ENCODE results near the gene BATF2. TPM values are rescaled to one million over a fixed set of nuclear protein-coding genes. Genes with fewer than 3 reads are reported as not detected.

BATF2 gene
- polyA plus RNA-seq, 2 of the 4 experiments (the other 2 are of a cell fraction), result 0.21 to 0.67 TPM

GRCh38 chr11:64970731-64971151, 26.0 kb downstream of the BATF2 start:
- Histone ChIP-seq H3K4me3 (no peak overlapping the region), H3K27ac (no peak overlapping the region), H3K4me2 (peak overlapping the region; percentile 32; the same call in 1 of the 3 replicates), H3K9me3 (no peaks in the 10 kb centered on the region), H3K4me1 (peaks cover 9% of the 10 kb centered on the region)
- TF ChIP-seq RFX5 (IDR thresholded peaks at IDR 0.05) (no peak), HOXB13 (CRISPR knock-in tag; IDR thresholded peaks at IDR 0.05; ENCODE audit: low read depth) (no peak), HOXA7 (CRISPR knock-in tag; IDR thresholded peaks at IDR 0.05) (no peak), HMGXB4 (CRISPR knock-in tag; IDR thresholded peaks at IDR 0.05; ENCODE audit: borderline replicate concordance) (no peak), ZC3H11A (IDR thresholded peaks at IDR 0.05) (no peak), RNF2 (IDR thresholded peaks at IDR 0.05; ENCODE audit: borderline replicate concordance, low read depth) (no peak), ESRRA (IDR thresholded peaks at IDR 0.05; ENCODE audit: borderline replicate concordance, low read length) (no peak), MAFK (IDR thresholded peaks at IDR 0.05; ENCODE audit: partially characterized antibody) (no peak)
- TF ChIP-seq, protein P1, sequence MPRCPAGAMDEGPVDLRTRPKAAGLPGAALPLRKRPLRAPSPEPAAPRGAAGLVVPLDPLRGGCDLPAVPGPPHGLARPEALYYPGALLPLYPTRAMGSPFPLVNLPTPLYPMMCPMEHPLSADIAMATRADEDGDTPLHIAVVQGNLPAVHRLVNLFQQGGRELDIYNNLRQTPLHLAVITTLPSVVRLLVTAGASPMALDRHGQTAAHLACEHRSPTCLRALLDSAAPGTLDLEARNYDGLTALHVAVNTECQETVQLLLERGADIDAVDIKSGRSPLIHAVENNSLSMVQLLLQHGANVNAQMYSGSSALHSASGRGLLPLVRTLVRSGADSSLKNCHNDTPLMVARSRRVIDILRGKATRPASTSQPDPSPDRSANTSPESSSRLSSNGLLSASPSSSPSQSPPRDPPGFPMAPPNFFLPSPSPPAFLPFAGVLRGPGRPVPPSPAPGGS (IDR thresholded peaks at IDR 0.05), result no peak
- ChIA-PET CTCF (no interaction called here), POLR2A (no interaction called here)
- ATAC-seq (no peak), FAIRE-seq (no peak), DNase-seq (ENCODE audit: low read depth in 1 of 2, low spot score in 1 of 2) (peak in 1 of 2 experiments; percentile 53)
- 71% methylated on average over 8 of the region's 8 CpGs for WGBS (ENCODE audit: missing lambda C conversion rate)

- no peak overlapping the region for H3K4me3 ChIP-seq
- H3K4me2 ChIP-seq, result no peak overlapping the region
- ChIA-PET CTCF (interaction anchor here (1.3 kb wide), 1 partner anchor 44 kb away, joined by 3 read pairs; no protein-coding TSS in a partner anchor), POLR2A (interaction anchor here (0.7 kb wide), 1 partner anchor 17 kb away, joined by 6 read pairs; no protein-coding TSS in a partner anchor)
- DNase-seq (ENCODE audit: low read depth in 1 of 2, low spot score in 1 of 2), result peak in 1 of 2 experiments; percentile 21
- ATAC-seq, result peak in 1 of 2 experiments; percentile 34; a peak in 2 of 6 replicates
- 46% methylated on average over 5 of the region's 5 CpGs for WGBS (ENCODE audit: missing lambda C conversion rate)
- peaks cover 9% of the 10 kb centered on the region for H3K4me1 ChIP-seq
- H3K27ac ChIP-seq, result no peak overlapping the region
- H3K9me3 ChIP-seq, result no peaks in the 10 kb centered on the region
- no peak for FAIRE-seq
- no peak for TF ChIP-seq REST (IDR thresholded peaks at IDR 0.05)
- TF ChIP-seq HDAC2 (IDR thresholded peaks at IDR 0.05), result no peak
- TF ChIP-seq HEYL (CRISPR knock-in tag; IDR thresholded peaks at IDR 0.05), result no peak
- TF ChIP-seq MYC (IDR thresholded peaks at IDR 0.05; ENCODE audit: borderline replicate concordance, low read length), result no peak
- TF ChIP-seq FOSB (CRISPR knock-in tag; IDR thresholded peaks at IDR 0.05), result no peak
- TF ChIP-seq NR3C1 (IDR thresholded peaks at IDR 0.05), result no peak
- TF ChIP-seq EHMT2 (IDR thresholded peaks at IDR 0.05; ENCODE audit: low read depth), result no peak
- TF ChIP-seq ZNF302 (CRISPR knock-in tag; IDR thresholded peaks at IDR 0.05), result no peak
Observed at GRCh38 chr11:64969209-64969608, 27.6 kb downstream of the BATF2 start.

GRCh38 chr11:64967375-64967774, 29.4 kb downstream of the BATF2 start:
- ChIA-PET POLR2A (no interaction called here), CTCF (interaction anchor here (0.8 kb wide), 1 partner anchor 149 kb away, joined by 3 read pairs; no protein-coding TSS in a partner anchor)
- ATAC-seq (no peak), FAIRE-seq (no peak), DNase-seq (ENCODE audit: low read depth in 1 of 2, low spot score in 1 of 2) (no peak)
- Histone ChIP-seq H3K27ac (no peak overlapping the region), H3K4me3 (no peak overlapping the region), H3K9me3 (no peaks in the 10 kb centered on the region), H3K4me2 (no peak overlapping the region), H3K4me1 (peaks cover 9% of the 10 kb centered on the region)
- 93% methylated on average over 3 of the region's 3 CpGs for WGBS (ENCODE audit: missing lambda C conversion rate)
- TF ChIP-seq FOSB (CRISPR knock-in tag; IDR thresholded peaks at IDR 0.05) (no peak), PHF8 (IDR thresholded peaks at IDR 0.05; ENCODE audit: borderline replicate concordance, low read depth) (no peak), POLR2A (IDR thresholded peaks at IDR 0.05; ENCODE audit: low read length) (no peak), NR3C1 (IDR thresholded peaks at IDR 0.05) (no peak), EHF (CRISPR knock-in tag; IDR thresholded peaks at IDR 0.05) (no peak), HOXB13 (CRISPR knock-in tag; IDR thresholded peaks at IDR 0.05; ENCODE audit: low read depth) (no peak), ZNF302 (CRISPR knock-in tag; IDR thresholded peaks at IDR 0.05) (no peak), HEYL (CRISPR knock-in tag; IDR thresholded peaks at IDR 0.05) (no peak), ZFP36 (IDR thresholded peaks at IDR 0.05; ENCODE audit: borderline replicate concordance, partially characterized antibody) (no peak), EP300 (IDR thresholded peaks at IDR 0.05) (no peak), CBX2 (IDR thresholded peaks at IDR 0.05; ENCODE audit: borderline replicate concordance, low read depth) (no peak), FOXS1 (CRISPR knock-in tag; IDR thresholded peaks at IDR 0.05) (no peak), HOXA7 (CRISPR knock-in tag; IDR thresholded peaks at IDR 0.05) (no peak), RCOR1 (IDR thresholded peaks at IDR 0.05; ENCODE audit: low read depth, low read length) (no peak)
- TF ChIP-seq, protein P2, sequence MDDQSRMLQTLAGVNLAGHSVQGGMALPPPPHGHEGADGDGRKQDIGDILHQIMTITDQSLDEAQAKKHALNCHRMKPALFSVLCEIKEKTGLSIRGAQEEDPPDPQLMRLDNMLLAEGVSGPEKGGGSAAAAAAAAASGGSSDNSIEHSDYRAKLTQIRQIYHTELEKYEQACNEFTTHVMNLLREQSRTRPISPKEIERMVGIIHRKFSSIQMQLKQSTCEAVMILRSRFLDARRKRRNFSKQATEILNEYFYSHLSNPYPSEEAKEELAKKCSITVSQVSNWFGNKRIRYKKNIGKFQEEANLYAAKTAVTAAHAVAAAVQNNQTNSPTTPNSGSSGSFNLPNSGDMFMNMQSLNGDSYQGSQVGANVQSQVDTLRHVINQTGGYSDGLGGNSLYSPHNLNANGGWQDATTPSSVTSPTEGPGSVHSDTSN (IDR thresholded peaks at IDR 0.05), result no peak

Measured in A549 (cell line).